Measurements from ENCODE around the gene SLCO2A1.

GRCh38 chr3:133980035-133980434, 49.7 kb downstream of the SLCO2A1 start:
- TF ChIP-seq CTCF (IDR thresholded peaks at IDR 0.05) (no peak), POLR2A (IDR thresholded peaks at IDR 0.05) (no peak)

Data from body of pancreas (tissue), 4 donors.